Left colon (tissue), 2 donors: ENCODE results near the gene ARHGAP32. TPM values are rescaled to one million over a fixed set of nuclear protein-coding genes. Genes with fewer than 3 reads are reported as not detected.
A peak's percentile ranks its signal among the peaks of the same experiment; 100 is the strongest.
"Not testable (repeated sequence)": the region's sequence is repeated elsewhere in the genome, so short reads cannot be mapped to it uniquely, and the experiment has no call there.

ENCODE experiments used
- ATAC-seq: fragments of 200-7000 bp; cut with Tn5 transposase; one replicate; pipeline ENCODE4 v1.9.1; 2020; ENCODE audit warnings: mild to moderate bottlenecking, moderate library complexity
- DNase-seq, 2 donors: peaks; one replicate each; pipeline ENCODE4 v3.0.0-alpha.2; 2020
- intact Hi-C, 2 donors: fragments of 100-400 bp; cut with DNase I in 1 of 2; cut with micrococcal nuclease in 1 of 2; formaldehyde crosslinking; loops; one replicate each; pipeline versions ENCODE4 v1.11.2 to v1.14.0; 2022; cut with DNase I, micrococcal nuclease
- total RNA-seq, 2 donors: library from RNA; stranded (reverse); fragmentation: NEBNext Ultra II Directional; extraction: Animal tissue kit (Norgen Biotek cat#: 25700); gene quantifications; one replicate each; pipeline ENCODE4 v1.2.1, GENCODE V29; 2021
- donor health status: DM: no; HTN: no; CAD: no.
- donor health status: DM: yes; HTN: yes; CAD: no.

Gene ARHGAP32
- total RNA-seq, 2 donors from 2014 or later: 56.1 to 70.5 TPM

DNA sequence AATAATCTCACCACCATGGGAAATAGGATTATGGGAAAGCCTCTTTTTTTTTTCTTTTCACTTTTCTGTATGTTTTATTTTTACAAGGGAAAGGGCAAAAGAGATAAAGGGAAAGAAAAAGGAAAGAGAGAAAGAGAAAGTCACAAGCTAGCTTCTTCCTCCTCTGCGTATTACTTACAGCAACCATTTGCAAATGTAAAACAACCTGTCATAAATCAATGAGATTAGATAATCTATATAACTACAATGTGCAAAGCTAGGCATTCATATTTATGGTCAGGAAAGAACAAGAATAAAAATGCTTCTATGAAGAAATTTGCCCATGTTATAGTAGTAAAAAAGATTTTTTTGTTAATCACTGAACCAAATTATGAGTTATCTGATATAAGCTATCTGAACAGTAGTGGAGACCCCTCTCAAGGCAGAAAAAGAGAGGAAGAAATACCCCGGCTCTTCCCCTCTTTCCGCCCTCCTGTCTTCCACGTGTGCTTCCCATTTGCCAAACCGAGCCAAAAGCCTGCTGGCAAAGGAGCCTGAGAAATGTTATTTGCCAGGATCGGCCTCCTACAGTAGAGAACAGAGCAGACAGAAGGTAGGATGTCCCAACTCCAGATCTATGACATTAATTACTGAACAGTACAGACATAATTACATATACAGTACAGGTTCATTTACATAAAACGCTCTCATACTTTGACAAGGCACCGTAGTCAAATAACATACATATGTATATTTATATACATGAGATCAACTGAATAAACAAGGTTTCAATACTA is 50.2 kb downstream of the ARHGAP32 start:
- intact Hi-C loops: no loop called here
- ATAC-seq (peak; percentile 79), DNase-seq (no peak)

DNA sequence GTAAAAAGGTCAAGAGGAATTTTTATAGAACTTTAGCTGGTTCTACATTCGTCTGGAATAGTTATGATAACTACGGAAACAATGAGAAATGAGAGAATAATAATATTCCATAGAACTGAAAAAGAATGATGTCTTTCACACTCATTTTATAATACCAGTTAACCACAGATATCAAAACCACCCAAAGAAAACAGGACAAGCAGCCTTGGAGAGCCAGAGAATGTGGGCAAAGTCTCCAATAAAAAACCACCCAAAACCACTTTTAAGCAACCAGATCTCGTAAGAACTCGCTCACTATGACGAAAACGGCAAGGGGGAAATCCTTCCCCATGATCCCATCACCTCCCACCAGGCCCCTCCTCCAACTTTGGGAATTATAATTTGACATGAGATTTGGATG is 60.8 kb downstream of the ARHGAP32 start:
- ATAC-seq (no peak), DNase-seq (no peak)
- intact Hi-C loops: no loop called here

DNA sequence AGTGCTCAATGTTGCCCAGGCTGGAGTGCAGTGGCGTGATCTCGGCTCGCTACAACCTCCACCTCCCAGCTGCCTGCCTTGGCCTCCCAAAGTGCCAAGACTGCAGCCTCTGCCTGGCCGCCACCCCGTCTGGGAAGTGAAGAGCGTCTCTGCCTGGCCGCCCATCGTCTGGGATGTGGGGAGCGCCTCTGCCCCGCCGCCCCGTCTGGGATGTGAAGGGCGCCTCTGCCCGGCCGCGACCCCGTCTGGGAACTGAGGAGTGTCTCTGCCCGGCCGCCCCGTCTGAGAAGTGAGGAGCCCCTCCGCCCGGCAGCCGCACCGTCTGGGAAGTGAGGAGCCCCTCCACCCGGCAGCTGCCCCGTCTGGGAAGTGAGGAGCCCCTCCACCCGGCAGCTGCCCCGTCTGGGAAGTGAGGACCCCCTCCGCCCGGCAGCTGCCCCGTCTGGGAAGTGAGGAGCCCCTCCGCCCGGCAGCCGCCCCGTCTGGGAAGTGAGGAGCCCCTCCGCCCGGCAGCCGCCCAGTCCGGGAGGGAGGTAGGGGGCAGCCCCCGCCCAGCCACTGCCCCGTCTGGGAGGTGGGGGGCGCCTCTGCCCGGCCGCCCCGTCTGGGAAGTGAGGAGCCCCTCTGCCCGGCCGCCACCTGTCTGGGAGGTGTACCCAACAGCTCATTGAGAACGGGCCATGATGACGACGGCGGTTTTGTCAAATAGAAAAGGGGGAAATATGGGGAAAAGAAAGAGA is 63.1 kb downstream of the ARHGAP32 start:
- DNase-seq, intact Hi-C loops, ATAC-seq: not testable (repeated sequence)

DNA sequence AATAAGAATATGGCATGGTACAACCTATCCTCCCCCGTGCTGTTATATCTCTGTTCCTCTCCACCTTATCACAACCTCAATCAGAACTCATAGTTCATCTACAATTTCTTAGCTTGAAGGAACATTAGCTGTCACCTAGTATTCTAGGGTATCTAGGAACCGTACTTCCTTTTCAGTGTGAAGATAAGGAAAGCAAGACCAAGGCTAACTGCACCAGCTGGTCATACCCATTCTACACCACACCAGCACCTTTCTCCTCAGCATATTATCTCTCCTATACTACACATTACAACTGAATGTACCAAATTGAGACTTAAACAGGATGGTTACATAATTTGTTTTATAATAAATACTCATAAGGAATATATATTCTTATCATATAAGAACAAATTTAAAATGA is 73.1 kb downstream of the ARHGAP32 start:
- no peak for ATAC-seq

DNA sequence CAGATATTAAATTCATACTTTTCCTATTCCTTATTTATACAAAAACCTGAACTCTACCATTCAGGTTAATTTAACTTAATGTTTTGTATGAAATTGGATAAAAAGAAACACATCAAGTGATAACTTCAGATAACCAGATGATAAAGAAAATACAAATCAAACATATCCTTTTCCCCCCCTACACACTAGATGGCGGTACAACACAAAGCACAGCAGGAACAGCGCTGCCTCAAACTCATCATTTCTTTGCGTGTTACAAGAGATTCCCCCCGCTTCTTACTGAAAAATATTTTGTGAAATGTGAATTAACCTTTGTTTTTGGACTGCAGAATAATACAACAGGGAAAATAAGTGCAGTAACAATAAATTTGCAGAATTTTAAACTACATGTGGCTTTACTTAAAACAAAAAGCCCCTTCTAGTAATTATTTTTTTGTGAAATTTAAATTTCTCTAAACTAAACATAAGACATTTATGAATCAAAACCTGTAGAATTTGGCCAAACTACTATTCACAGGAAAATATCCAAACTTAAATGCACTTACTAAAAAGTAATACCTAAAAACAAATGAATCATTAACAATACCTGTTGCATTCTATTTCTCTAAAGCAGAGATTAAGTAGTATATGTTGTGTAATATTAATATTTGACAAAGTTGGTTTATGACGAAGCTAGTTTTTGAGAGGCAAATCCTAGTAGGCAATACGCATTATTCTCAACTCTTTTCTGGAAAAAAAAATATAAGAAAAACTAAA is 74.4 kb downstream of the ARHGAP32 start:
- ATAC-seq (peak; percentile 76), DNase-seq (peak in 1 of 2 donors; percentile 18)
- intact Hi-C loops: loop anchor here in 1 of 2 donors (5.0 to 10.0 kb wide), 2 partner anchors 215 to 627 kb away; no protein-coding TSS in a partner anchor

More for the DNA sequence above, 73.1 kb downstream of the ARHGAP32 start:
- intact Hi-C loops: loop anchor here in 1 of 2 donors (5.0 to 10.0 kb wide), 2 partner anchors 213 to 626 kb away; no protein-coding TSS in a partner anchor
- no peak for DNase-seq

DNA sequence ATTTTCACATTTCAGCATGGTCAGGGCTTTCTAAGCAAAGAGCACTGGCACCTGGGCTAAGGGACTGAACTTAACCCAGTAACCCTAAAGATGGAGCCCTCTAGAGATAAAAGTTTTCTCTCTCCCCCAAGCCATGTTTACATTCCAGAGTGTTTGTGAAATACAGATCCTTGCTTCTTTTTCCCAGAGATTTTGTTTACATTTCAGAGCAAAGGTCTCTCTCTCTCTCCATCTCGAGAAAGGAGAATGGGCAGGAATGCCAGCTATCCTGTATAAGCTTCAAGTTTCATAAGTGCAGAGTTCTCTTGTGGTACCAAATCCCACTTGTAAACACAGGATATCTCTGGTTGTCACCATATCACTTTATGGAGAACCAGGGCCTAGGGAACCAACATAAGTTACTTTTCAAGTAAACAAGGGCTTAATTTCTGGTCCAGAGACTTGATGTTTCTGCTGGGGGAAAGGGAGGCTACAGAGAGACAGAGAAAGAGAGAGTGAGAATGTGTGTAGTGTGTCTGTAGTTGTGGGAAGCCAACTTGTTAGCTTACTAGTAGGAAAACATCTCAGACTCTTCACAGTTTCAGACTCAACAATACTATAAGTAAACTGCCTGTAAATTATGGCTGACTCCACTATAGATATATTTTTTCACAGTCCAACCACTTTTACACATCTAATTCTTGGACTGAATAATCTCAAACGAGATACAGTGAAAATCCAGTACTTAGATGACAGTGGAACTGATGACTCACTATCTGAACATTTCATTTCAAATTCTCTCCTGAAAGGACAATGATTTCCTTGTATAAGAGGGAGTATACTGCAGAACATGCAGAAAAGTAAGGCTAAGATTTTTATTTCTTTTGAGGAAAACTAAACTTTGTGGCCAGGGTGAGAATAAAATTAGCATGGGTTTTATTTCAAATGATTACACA is 76.2 kb downstream of the ARHGAP32 start:
- ATAC-seq: no peak
- no peak for DNase-seq
- intact Hi-C loops: loop anchor here in 1 of 2 donors (5.0 to 10.0 kb wide), 2 partner anchors 216 to 629 kb away; no protein-coding TSS in a partner anchor

DNA sequence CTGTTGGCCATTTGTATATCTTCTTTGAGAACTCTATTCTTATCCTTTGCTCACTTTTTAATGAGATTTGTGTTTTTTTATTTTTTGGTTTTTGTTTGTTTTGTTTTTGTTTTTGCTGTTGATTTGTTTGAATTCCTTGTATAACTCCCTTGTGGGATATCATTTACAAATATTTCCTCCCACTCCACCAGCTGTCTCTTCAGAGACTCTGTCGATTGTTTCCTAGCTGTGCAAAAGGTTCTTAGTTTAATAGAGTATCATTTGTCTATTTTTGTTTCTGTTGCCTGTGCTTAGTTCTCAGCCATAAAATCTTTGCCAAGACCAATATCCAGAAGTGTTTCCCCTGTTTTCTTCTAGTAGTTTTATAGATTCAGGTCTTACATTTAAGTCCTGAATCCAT is 82.4 kb downstream of the ARHGAP32 start:
- intact Hi-C loops: loop anchor here in 1 of 2 donors (10.0 kb wide), 1 partner anchor 635 kb away; no protein-coding TSS in a partner anchor
- DNase-seq (no peak), ATAC-seq (no peak)

DNA sequence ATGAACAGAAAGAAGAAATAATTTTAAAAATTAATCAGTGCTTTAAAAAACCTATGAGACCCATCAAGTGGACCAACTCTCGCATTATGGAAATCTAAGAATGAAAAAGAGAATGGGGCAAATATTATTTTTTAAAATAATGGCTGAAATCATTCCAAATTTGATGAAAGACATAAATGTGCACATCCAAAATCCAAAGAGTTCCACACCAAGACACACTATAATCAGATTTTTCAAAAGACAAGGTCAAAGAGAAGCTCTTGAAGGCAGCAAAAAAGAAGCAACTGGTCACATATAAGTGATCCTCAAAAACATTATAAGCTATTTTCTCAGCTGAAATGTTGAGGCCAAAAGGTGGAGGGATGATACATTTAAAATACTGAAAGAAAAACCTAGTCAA is 85.3 kb downstream of the ARHGAP32 start:
- DNase-seq (no peak), ATAC-seq (no peak)
- intact Hi-C loops: no loop called here

DNA sequence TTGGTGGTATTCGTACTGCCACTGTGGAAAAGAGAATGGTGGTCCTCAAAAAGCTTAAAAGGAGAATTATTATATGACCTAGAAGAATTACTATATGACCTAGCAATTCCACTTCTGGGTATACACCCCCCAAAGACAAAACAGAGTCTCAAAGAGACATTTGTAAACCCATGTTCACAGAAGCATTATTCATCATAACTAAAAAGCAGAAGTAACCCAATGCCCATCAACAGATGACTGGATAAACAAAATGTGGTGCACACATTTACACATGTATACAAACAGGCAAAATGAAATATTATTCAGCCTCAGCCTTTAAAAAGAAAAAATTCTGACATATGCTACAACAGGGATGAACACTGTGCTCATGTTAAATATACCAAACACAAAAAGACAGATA is 89.4 kb downstream of the ARHGAP32 start:
- DNase-seq: no peak
- intact Hi-C loops: no loop called here
- no peak for ATAC-seq

DNA sequence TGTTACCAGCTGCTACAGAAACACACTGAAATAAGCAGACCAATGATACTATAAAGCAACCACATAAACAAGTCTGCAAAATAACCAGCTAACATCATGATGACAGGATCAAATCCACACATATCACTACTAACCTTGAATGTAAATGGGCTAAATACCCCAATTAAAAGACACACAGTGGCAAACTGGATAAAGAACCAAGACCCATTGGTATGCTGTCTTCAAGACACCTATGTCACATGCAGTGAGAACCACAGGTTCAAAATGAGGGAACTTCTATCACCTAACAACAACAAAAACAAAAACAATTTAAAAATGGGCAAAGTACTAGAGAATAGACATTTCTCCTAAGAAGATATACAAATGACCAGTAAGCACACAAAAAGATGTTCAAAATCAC is 89.9 kb downstream of the ARHGAP32 start:
- no peak for DNase-seq
- intact Hi-C loops: no loop called here
- ATAC-seq: no peak

DNA sequence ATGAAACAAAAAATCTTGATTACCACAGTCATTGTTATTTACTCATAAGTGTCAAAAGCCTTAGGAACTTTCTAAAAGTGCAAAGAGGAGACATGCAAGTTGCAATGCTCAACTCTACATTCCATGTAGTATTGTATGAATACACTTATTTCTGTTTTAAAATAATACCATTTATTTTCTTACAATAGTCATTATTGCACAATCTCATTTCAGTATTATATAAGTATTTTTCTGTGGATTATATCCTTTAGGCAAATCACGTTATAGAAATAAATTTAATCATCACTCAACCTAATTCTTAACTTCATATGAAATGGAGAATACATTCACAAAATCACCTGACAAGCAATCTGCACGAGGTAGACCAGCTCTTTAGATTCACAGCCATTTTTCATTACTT is 98.8 kb downstream of the ARHGAP32 start:
- intact Hi-C loops: no loop called here
- ATAC-seq: no peak
- DNase-seq: no peak

DNA sequence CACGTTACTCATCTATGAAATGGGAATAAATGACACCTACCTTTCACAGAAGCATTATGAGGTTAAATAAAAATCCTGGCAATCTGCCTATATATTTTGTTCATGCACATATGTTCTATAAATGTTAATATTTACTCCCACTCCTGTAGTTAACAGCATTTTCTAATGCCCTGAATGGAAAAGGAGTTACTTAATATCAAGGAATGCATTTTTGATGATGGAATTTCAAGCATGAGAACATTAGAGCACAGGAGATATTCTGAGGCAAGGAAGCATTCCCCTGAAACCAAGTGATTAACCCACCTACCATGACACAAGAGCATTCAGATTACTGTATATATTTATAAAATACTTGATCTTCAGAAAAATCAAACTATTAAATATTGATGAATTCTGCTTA is 102.1 kb downstream of the ARHGAP32 start:
- DNase-seq: no peak

DNA sequence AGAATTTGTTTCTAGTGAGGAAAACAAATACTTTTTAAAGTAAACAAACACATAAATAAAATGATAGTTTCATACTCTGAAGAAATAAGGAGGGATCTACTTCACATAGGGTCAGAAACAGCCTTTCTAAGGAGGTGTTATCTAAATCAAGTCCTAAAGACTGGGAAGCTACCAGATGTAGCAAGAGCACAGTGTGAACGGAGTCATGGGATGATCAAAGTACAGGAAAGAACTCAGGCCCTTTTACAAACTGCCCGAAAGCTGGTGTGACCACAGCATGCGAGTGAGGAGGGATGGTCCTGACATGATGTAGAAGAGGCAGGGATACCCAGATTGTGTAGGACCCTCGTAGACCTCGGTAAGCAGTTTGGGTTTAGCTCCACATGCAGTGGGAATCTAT is 102.8 kb downstream of the ARHGAP32 start:
- no peak for DNase-seq
- intact Hi-C loops: no loop called here

More for the DNA sequence above, 102.1 kb downstream of the ARHGAP32 start:
- intact Hi-C loops: no loop called here
- no peak for ATAC-seq

DNA sequence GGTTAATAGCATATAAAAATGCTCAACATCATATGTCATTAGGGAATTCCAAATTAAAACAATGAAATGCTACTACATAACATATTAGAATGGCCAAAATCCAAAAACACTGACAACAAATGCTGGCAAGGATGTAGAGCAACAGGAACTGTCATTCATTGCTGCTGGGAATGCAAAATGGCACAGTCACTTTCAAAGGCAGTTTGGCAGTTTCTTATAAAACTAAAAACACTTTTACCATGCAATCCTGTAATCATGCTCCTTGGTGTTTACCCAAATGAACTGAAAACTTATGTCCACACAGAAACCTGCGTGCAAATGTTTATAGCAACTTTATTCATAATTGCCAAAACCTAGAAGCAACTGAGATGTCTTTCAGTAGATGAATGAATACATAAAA is 105.1 kb downstream of the ARHGAP32 start:
- no peak for ATAC-seq
- intact Hi-C loops: no loop called here

More for the DNA sequence above, 102.8 kb downstream of the ARHGAP32 start:
- no peak for ATAC-seq

DNA sequence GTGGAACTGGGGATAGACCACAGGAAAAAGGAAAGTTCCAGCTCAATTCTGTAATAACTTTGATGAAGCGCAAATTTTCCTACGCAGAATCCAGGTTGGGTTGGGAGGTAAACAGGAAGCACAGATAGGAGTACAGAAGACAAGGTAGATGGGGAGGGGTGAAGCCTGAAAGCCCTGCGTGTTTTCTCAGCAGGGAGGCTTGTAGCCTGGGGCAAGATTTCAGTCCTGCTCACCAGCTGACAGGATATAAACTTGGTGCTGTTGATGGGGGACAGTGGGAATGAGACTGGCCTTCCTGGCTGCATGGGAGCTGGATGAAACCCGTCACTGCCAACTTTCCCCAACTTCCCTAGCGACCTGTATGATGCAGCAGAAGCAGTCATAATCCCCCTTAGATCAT is 114.9 kb downstream of the ARHGAP32 start:
- no peak for ATAC-seq
- DNase-seq: no peak
- intact Hi-C loops: no loop called here

More for the DNA sequence above, 105.1 kb downstream of the ARHGAP32 start:
- no peak for DNase-seq

DNA sequence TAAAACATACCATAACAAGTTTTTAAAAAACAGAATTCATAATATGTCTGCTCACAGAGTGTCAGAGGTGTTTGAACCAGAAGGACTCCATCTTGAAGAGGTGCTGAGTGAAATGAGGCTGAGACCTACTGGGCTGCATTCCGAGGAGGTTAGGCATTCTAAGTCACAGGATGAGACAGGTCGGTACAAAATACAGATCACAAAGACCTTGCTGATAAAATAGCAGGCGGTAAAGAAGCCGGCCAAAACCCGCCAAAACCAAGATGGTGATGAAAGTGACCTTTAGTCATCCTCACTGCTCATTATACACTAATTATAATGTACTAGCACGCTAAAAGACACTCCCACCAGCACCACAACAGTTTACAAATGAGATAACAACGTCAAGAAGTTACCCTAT is 116.4 kb downstream of the ARHGAP32 start:
- no peak for DNase-seq
- intact Hi-C loops: no loop called here
- ATAC-seq: no peak

DNA sequence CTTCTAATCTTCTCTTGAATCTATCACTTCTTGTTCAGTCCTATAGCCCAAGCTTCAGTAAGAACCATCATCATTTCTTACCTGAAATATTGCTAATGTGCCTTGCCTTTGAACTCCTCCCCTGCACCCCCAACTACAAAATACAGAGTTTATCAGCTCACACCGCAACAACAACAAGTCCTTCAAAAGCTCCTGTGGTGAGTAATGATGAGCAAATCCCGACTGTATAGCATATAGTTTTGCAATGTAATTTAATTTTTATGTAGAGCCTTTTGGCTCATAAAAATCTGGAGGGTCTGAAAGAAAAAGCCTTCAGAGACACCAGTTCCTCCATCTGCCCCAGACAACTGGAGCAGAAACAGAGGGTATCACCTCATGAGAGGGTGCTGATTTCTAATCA is 124.7 kb downstream of the ARHGAP32 start:
- no peak for DNase-seq
- intact Hi-C loops: no loop called here
- no peak for ATAC-seq

DNA sequence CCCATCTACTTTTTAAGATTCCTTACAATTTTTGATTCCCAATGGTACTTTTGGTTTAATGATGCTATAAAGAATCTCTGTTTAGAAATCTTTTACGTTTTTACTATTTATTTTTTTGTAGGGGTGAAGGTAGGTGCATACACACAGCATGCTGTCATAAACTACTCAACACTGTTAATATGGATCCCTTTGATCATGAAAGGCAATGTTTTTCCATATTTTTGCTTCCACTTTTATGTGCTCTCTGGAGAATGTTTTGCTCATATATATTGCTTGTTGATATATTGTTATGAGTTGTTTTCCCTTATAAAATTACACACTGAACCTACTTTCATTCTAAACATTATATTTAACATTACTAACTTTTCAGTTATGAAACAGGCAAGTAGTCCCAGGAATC is 125.9 kb downstream of the ARHGAP32 start:
- DNase-seq (no peak), ATAC-seq (no peak)
- intact Hi-C loops: no loop called here
